Amygdala (tissue), 56 donors: Measurements from ENCODE around the gene KANSL3.

Experiments used
- DNase-seq, 56 donors: peaks; one replicate each; lab custom pipeline; 2025; lab: John Stamatoyannopoulos, UW

The KANSL3 gene

DNA sequence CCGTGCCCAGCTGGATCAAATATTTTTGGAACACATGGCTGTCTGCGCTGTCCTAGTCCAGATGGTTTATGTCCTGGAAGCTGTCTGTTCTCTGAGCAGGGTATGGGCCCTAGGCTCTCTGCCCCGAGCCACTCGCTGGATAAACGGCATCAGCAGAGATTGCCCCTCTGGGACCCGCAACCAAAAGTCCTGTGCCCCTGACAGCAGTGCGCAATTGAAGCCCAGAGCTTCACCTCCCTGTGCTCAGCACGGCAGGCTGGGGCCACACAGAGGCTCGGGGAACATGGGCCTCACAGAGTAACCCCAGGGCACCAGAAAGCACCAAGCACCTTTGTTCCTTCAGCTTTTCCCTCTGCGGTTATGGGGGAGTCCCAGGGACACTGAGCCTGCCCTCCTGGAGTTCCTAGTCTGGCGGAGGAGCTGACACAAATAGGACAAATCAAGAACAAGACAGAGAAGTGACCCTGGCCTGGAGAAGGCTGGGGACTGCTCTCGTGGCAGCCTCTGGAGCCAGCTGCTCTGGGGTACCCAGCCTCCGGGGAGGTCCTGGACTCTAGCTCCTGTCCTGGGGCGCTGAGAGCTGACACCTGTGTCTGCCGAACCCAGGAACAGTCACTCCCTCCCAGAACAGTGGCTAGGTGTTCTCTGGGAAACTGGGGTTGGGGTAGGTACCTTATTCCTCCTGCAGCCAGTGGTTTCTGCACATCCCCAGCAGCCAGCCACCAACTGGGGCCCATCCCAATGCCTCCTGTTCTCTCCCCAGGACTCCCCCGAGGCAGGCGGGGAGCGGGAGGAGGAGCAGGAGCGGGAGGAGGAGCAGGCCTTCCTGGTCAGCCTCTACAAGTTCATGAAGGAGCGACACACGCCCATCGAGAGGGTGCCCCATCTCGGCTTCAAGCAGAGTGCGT lies 89.3 kb downstream of the KANSL3 start:
- no peak for DNase-seq

DNA sequence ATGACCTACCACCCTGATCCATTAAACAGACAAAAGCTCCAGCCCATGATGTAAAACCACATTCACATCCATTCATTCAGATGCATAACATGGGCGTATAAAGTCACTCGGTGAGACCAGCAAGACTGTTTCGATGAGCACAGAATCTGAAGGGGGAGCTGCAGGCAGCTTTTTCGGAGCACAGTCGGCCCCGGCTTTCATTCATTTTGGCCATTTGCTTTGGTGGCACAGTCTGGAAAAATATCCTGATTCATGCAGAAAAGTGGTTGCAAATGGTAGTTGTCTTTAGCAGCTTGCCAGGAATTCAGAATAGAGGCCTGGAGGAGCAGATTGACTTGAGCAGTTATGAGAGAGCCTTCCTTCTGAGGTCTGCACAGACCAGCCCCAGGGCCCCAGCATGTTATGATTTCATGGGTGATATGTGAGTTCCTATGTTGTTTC lies 90.4 kb downstream of the KANSL3 start:
- peak in 6 of 56 donors; percentile 9 to 43 (median 25) for DNase-seq

DNA sequence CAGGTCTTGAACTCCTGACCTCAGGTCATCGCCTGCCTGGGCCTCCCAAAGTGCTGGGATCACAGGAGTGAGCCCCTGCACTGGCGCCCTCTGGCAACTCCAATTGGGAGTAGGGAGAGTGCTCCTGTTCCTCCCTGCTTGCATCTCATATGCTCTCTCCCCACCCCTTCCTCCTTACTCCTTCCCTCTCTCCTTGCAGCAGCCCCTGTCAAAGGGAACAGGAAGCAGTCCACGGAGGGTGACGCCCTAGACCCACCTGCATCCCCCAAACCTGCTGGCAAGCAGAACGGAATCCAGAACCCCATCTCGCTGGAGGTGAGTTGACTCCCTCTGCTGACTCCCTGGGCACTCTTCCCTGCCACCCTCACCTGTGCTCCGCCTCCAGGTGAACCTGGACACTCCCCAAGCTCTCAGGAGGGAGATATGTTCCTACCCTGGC lies 90.9 kb downstream of the KANSL3 start:
- no peak for DNase-seq

DNA sequence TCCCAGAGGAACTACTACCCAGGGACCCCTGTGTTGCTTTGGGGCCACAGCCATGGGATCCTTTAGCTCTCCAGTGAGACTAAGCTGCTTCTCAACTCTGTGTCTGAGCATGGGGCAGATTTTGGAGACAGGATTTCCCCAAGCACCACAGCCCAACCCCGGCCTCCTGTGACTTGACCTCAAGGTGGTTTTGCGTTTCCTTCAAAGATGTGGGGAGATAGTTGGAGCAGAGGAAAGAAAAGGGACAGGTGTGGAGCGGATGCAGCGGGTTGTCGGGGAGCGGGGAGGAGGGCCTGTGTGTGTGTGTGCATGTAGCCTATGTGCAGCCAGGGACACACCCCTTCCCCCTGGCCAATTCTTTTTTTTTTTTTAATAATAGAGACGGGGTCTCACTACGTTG lies 91.3 kb downstream of the KANSL3 start:
- DNase-seq = no peak

DNA sequence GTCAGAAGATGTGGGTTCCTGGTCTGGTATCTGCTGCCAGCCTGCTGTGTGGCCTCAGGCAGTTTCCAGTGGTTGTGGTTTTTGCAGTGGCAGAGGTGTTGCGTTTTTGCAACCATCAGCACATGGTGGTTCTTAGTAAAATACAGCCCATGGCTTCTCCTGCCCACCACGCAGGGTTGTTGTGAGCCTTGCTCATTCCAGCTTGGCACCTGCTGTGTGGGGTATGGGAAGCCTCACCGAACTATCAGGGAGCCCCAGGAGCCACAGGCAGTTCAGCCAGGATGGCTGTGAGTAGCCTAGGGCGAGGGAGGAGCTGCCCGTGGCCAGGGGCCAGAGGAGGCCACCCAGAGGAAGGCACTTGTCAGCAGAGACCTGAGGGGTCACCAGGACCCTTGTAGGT lies 91.8 kb downstream of the KANSL3 start:
- DNase-seq = no peak
